H1 (cell line): Measurements from ENCODE around the gene PRG2. TPM values are rescaled to one million over a fixed set of nuclear protein-coding genes. Genes with fewer than 3 reads are reported as not detected.

Experiments used
- JUN ChIP-seq: IDR thresholded peaks from 2 replicates; pipeline ENCODE4 v1.6.1; 2011; ENCODE audit warnings: low read depth, mild to moderate bottlenecking, improper control_type of control experiment, low read length
- TAF1 ChIP-seq: IDR thresholded peaks from 2 replicates; pipeline ENCODE4 v1.6.1; 2011; ENCODE audit warnings: mild to moderate bottlenecking, low read depth, low read length
- polyA plus RNA-seq, 7 experiments: library from polyadenylated mRNA; depleted of rRNA in 3 of 7; stranded (reverse) in 5 of 7; unstranded in 2 of 7; fragments of >200 nt in 5 of 7; fragments of 200-250 nt in 2 of 7; gene quantifications; 1 replicate in 5 of 7; 2 replicates in 1 of 7; 4 replicates in 1 of 7; pipeline versions ENCODE4 v1.2.1 to v1.2.3, GENCODE V29; 2011 to 2013; ENCODE audit warnings: missing spikeins in 2 of 7, mixed read lengths in 2 of 7
- total RNA-seq: library from RNA; stranded (reverse); fragmentation: NEBNext Ultra II Directional; extraction: Animal tissue kit (Norgen Biotek cat#: 25700); gene quantifications from 2 replicates; pipeline ENCODE4 v1.2.1, GENCODE V29; 2021

PRG2 gene
- total and polyA plus RNA-seq, 2 of the 8 experiments (the other 6 are each of a cell fraction or from before 2014, with no cell fraction given) = 0.32 TPM; not detected in 1

- TF ChIP-seq JUN (no peak), TAF1 (no peak)
Measured at GRCh38 chr11:57353852-57354251, 36.6 kb downstream of the PRG2 start (continued).
